Rectal smooth muscle tissue (tissue), 1 donor: ENCODE results near the gene LDLRAD4.
A peak's percentile ranks its signal among the peaks of the same experiment; 100 is the strongest.

ENCODE experiments used
- H3K27ac ChIP-seq: one replicate; pipeline ENCODE4 v1.7.0; 2013; ENCODE audit warnings: low read depth, low read length, inconsistent platforms
- H3K27me3 ChIP-seq: one replicate; pipeline ENCODE4 v1.7.0; 2013; ENCODE audit warnings: low read length; ENCODE audit not compliant: control insufficient read depth, insufficient read depth
- H3K36me3 ChIP-seq: one replicate; pipeline ENCODE4 v1.7.0; 2013; ENCODE audit warnings: low read length; ENCODE audit not compliant: control insufficient read depth, insufficient read depth
- H3K4me1 ChIP-seq: one replicate; pipeline ENCODE4 v1.7.0; 2013; ENCODE audit warnings: low read length; ENCODE audit not compliant: control insufficient read depth, insufficient read depth
- H3K4me3 ChIP-seq: one replicate; pipeline ENCODE4 v1.7.0; 2013; ENCODE audit warnings: low read length
- H3K9ac ChIP-seq: one replicate; pipeline ENCODE4 v1.7.0; 2013; ENCODE audit warnings: low read length

LDLRAD4 gene

GRCh38 chr18:13493079-13493478 is 274.5 kb downstream of the LDLRAD4 start:
- Histone ChIP-seq H3K4me3 (no peak overlapping the region), H3K27ac (no peak overlapping the region), H3K36me3 (peaks cover 5% of the 10 kb centered on the region)

DNA sequence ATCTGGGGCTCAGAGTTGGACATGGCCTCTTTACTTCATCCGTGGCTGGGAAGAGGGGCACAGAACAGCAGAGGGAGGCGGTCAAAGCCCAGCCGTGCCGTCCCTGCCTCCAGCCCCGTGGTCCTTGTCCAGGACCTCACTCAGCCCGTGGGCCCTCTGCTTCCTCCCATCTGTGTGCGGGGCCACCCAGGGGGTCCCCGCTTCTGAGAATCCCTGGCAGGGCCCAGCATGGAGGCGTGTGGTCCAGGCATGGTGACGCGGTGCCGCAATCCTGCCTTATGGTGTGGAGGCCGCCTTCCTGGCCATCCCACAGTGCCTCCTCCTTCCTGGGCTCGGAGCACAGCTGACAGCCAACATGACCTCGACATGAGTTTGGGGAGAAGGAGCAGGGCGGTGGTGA is 275.2 kb downstream of the LDLRAD4 start:
- Histone ChIP-seq H3K27ac (no peak overlapping the region), H3K4me1 (no peaks in the 10 kb centered on the region), H3K36me3 (peaks cover 7% of the 10 kb centered on the region), H3K4me3 (no peak overlapping the region), H3K9ac (no peak overlapping the region), H3K27me3 (no peaks in the 10 kb centered on the region)

More at GRCh38 chr18:13493079-13493478, 274.5 kb downstream of the LDLRAD4 start:
- Histone ChIP-seq H3K9ac (no peak overlapping the region), H3K4me1 (no peaks in the 10 kb centered on the region), H3K27me3 (no peaks in the 10 kb centered on the region)

DNA sequence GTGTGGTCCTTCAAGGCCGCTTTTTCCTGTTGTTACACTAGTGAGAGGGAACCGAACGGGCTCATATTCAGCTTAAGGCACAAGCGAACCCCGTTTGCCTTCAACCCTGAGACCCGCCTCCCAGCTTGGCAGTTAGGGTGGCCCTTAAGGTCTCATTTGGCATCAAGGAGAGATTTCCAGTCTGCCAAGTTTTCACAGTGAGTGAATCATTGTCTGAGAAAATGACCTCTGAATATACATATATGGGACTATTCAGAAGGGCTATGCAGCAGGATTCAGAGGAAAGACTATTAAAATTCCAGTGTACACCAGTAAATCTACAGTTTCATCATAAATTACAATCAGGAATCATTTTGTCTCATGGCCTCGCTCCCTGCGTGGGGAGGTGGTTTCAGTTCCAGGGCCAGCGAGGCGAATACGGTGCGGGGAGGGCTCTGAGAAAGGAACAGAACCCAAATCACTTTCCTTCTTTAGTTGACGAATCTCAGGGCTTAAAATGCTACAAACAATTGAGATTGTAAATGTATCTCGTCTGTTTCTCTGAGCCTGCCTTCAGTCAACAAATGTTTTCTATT is 276.4 kb downstream of the LDLRAD4 start:
- Histone ChIP-seq H3K27ac (no peak overlapping the region), H3K27me3 (no peaks in the 10 kb centered on the region), H3K4me3 (no peak overlapping the region), H3K4me1 (no peaks in the 10 kb centered on the region), H3K36me3 (peaks cover 8% of the 10 kb centered on the region), H3K9ac (no peak overlapping the region)

- peaks cover 8% of the 10 kb centered on the region for H3K36me3 ChIP-seq
- H3K9ac ChIP-seq = no peak overlapping the region
- no peak overlapping the region for H3K27ac ChIP-seq
- H3K27me3 ChIP-seq = no peaks in the 10 kb centered on the region
- H3K4me1 ChIP-seq = peaks cover 4% of the 10 kb centered on the region
- H3K4me3 ChIP-seq = no peak overlapping the region
These were observed 277.4 kb downstream of the LDLRAD4 start for GRCh38 chr18:13495961-13496360.

GRCh38 chr18:13496691-13497281 is 278.2 kb downstream of the LDLRAD4 start:
- Histone ChIP-seq H3K36me3 (peaks cover 8% of the 10 kb centered on the region), H3K4me3 (no peak overlapping the region), H3K27me3 (no peaks in the 10 kb centered on the region), H3K27ac (no peak overlapping the region), H3K4me1 (peaks cover 9% of the 10 kb centered on the region), H3K9ac (no peak overlapping the region)

DNA sequence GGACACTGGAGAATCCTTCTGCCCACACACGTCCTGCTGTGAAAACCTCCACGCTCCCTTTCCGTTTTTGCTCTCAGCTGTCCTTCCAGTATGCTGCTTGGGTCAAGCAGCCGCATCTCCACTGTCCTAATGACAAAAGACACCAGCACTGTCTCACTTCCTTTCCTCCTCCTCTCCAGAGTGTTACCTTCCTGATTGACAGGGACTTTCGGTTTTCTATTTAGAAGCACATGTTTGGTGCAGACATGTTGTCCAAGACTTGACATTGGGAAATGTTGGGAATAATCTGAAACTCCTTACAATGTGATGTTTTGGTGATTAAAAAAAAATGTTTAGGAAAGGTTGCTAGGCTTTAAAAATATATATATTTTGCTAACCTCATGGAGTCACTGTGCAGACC is 281.2 kb downstream of the LDLRAD4 start:
- Histone ChIP-seq H3K4me3 (no peak overlapping the region), H3K27ac (no peak overlapping the region), H3K9ac (no peak overlapping the region), H3K36me3 (peaks cover 8% of the 10 kb centered on the region), H3K27me3 (no peaks in the 10 kb centered on the region), H3K4me1 (peaks cover 11% of the 10 kb centered on the region)

DNA sequence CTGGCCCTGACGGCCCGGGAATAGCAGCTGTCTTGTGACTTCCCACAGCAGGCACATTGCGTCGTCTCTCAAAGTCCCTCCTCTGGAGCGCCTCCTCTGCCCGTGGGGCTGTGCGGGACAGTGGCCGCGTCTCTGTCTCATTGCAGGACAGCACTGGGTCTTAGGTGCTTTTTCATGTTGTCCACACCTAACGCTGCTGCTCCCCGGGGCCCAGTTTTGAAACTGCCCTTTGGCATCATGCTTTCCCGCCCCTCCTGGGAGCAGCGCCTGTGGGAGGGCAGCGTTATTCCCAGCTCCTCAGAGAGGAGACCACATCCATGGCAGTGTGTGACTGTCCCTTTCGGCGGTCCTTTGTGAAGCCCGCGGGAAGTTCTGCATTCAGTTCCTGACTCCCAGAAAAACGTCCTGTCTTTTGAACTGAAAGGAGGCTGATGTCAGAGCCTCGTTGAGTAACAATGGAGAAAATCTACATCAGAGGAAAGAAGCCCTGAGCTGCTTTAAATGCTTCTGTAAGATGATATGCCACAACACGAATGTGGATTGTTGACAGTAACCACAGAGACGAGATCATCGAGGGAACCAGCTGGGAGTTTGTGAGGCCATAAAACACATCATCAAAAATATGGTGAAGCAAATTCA is 281.8 kb downstream of the LDLRAD4 start:
- H3K4me3 ChIP-seq = no peak overlapping the region
- H3K4me1 ChIP-seq = peaks cover 11% of the 10 kb centered on the region
- peak overlapping the region; percentile 26 for H3K27ac ChIP-seq
- H3K36me3 ChIP-seq = peaks cover 8% of the 10 kb centered on the region
- no peak overlapping the region for H3K9ac ChIP-seq
- no peaks in the 10 kb centered on the region for H3K27me3 ChIP-seq

DNA sequence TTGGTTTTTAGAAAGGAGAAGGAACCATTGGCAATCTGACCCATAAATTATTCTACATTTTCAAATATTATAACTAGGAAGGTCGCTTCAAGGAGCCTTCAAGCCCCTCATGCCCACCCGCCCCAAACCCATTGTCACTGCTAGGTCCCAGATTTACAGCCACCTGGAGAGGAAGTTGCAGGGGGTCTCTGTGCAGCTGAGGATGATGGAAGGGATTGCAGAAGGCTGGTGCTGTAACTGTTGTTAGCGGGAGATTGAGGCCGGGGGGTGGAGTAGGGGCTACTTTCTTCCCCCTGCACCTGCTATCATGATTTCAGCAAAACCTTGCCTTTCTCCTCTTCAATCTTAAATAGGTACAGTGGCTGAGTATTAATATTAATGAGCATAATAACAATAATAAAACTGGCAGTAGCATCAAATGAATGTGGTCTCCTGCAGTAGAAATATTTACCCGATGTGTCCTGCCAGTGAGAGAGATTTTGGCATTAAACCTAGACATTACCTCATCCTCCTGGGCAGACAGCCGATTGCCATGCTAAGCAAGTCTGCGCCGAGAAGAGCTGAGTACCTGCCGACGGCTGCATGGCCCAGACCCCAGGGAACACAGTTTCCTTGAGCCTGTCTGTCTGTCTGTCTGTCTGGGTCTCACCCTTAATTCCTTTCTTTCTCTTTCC is 282.4 kb downstream of the LDLRAD4 start:
- Histone ChIP-seq H3K27me3 (no peaks in the 10 kb centered on the region), H3K4me3 (no peak overlapping the region), H3K4me1 (peaks cover 11% of the 10 kb centered on the region), H3K36me3 (peaks cover 8% of the 10 kb centered on the region), H3K9ac (no peak overlapping the region), H3K27ac (no peak overlapping the region)

GRCh38 chr18:13501543-13501887 is 283.0 kb downstream of the LDLRAD4 start:
- Histone ChIP-seq H3K4me3 (no peak overlapping the region), H3K27me3 (no peaks in the 10 kb centered on the region), H3K27ac (no peak overlapping the region), H3K9ac (no peak overlapping the region), H3K4me1 (peaks cover 11% of the 10 kb centered on the region), H3K36me3 (peaks cover 8% of the 10 kb centered on the region)

- Histone ChIP-seq H3K9ac (no peak overlapping the region), H3K27me3 (no peaks in the 10 kb centered on the region), H3K27ac (no peak overlapping the region), H3K36me3 (peaks cover 8% of the 10 kb centered on the region), H3K4me1 (peaks cover 11% of the 10 kb centered on the region), H3K4me3 (no peak overlapping the region)
These were observed 283.3 kb downstream of the LDLRAD4 start for GRCh38 chr18:13501891-13502290.

- peaks cover 11% of the 10 kb centered on the region for H3K4me1 ChIP-seq
- no peak overlapping the region for H3K27ac ChIP-seq
- H3K4me3 ChIP-seq = no peak overlapping the region
- H3K36me3 ChIP-seq = peaks cover 8% of the 10 kb centered on the region
- no peak overlapping the region for H3K9ac ChIP-seq
- H3K27me3 ChIP-seq = no peaks in the 10 kb centered on the region
These were observed 284.0 kb downstream of the LDLRAD4 start for GRCh38 chr18:13502585-13502984.

DNA sequence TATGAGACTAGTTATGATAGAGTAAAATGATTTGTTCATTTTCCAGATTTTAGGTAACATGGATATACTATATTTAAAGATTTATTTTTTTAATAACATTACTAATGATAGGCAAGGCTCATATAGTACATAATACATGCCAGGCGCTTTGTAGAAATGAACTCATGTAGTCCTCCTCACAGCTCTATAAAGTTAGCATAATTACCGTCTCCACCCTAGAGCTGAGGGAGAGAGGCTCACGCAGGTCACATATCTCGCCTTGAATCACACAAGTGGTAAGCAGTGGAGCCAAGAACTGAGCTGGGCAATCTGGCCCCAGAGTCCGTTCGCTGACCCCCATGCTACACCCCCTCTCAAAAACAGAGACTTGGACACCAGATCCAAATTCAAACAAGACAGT is 285.3 kb downstream of the LDLRAD4 start:
- H3K4me1 ChIP-seq = peaks cover 11% of the 10 kb centered on the region
- no peak overlapping the region for H3K27ac ChIP-seq
- H3K27me3 ChIP-seq = no peaks in the 10 kb centered on the region

More for the DNA sequence above, 285.3 kb downstream of the LDLRAD4 start:
- Histone ChIP-seq H3K9ac (no peak overlapping the region), H3K4me3 (no peak overlapping the region), H3K36me3 (peaks cover 2% of the 10 kb centered on the region)
